GM19025 (cell line): ENCODE data around the gene JAZF1.

Source experiments
- ATAC-seq: cut with Tn5 transposase; IDR thresholded peaks from one replicate; pipeline ENCODE4 v1.9.1; 2021; ENCODE audit warnings: mild to moderate bottlenecking, low read depth, moderate library complexity; ENCODE audit not compliant: unreplicated experiment

JAZF1 gene

DNA sequence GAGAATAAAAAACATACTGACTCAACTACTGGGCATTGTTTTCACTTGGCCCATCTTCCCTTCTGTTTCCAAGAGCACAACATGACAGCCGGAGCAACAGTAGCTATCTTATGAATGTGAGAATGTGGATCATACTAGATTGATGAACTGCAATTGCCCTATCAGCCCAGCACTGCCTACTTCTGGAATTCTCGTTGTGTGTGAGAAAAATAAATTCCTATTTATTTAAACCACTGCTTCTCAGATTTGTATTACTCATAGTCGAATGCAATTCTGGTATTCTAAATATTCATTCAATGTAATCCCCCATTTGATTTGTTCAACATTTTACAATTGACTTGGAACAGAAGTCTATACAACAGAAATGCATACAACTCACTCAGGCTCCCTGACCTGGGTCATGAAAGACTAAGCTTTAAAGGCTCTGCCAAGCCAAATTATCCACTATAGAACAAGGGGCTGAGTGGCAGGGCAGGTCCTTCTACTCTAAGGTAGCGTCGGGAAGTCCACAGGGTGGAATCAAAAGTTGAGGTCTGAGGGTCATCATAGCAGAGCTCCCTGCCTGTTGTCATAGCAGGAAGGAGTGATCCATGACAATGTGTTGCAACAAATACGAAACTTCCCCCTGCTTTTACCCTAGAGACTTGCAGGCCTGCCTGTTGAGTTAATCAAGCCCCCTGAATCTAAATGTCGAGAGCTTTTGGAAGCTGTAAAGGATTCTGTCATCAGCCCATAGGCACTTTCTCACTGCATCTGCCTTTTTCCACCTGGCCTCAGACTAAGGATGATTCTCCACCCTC lies 12.4 kb upstream of the JAZF1 start:
- no peak for ATAC-seq

DNA sequence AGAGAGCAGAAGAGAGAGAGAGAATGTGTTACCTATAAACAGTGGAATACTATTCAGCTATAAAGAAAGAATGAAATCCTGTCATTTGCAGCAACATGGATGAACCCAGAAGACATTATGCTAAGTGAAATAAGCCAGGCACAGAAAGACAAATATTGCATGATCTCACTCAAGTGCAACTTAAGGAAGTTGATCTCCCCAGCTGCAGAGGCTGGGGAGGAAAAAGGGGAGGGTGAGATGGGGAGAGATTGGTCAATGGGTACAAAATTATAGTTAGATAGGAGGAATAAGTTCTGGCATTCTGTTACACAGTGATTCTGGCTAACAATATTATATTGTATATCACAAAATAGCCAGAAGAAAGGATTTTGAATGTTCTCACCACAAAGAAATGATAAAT lies 11.2 kb upstream of the JAZF1 start:
- ATAC-seq, result no peak

DNA sequence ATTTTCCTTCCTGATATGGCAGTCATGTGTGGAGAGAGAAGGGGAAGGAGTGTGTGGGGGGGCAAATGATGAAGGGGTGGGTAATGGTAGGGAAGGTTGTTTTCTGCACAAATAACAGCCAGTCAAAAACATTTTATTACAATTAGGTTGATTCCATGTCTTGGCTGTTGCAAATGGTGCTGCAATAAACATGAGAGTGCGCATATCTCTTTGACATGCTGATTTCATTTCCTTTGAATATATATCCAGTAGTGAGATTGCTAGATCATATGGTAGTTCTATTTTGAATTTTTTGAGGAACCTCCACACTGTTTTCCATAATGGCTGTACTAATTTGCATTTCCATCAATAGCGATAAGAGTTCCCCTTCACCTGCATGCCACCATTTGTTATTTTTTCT lies 10.6 kb upstream of the JAZF1 start:
- ATAC-seq, result no peak

DNA sequence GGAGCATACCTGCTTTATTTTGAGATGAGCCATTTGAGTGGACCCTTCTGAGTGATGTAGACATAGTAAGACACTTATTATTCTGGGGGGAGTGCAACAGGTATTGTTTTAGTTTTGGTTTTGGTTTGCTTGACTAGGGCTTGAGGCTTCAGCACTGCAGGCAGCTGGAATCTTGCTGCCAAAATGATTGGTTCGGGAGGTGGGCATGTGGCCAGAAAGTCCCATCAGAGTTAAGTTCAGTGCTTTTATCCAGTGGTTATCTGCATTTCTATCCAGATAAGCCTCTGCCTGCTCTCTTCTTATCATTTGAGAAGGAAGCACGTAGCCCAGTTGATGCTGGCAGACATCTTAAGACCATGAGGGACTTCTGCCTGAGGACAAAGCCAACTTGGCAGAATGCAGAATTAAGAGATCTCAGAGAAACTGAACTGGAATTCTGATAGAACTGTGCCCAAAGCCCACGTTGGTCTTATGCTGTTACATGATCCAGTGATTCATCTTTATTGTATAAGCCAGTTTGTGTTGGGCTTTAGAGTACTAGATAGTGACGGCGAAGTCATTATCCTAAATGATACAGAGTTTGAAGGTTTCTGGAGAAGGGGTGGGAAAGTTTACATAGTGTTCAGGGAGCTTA lies 9.6 kb upstream of the JAZF1 start:
- no peak for ATAC-seq

DNA sequence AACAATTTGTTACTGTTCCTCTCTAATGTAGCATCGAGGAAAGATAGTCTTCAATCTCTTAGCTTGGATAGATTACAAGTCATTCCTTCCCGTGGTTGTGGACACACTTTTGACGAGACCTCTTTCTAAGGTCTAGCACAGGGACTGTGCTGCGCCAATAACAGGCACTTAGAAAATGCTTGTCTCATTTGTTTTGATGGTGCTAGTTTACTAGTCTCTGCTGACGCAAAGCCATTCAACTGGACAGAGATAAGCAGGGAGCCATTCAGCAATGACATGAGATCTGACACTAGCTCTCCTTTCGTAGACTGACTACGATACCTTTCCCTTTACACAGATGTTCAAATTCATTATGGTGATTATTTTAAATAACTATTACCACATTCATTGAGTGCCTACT lies 6.4 kb upstream of the JAZF1 start:
- no peak for ATAC-seq

DNA sequence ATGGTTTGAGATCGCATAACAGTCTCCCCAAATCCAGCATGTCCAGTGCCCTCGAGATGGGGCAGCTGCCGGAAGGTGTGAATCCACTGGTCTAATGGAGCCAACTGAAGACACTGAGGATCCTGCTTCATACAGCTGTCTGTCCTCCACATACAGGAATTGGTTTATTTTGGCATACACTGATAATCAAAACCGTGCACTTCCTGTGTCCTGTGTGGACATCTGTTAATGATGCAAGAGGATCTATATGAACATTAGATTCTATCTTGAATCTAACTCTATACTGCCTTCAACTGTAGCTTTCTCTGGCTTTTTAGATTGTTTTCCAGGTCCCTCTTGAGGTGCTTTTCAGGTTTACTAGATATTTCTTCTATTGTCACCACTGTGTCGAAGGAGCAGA lies 3.0 kb upstream of the JAZF1 start:
- ATAC-seq, result no peak

DNA sequence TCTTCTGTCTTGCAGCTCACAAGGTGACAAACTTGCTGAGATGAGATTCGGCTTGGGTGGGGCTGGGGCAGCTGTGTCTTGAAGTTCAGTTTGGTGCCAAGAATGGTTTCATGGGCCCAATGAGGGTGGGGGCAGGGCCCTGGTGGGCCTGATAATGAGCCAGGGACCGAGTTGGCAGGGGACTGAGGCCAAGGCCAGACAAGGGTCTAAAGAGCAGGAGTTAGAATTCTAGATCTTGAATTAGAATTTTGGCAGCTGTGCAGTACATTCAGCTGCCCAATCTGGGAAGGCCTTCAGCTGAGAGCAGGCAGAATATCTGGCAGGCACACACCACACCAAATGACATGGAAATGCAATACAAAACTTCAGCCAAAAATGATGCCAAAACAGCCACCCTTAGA lies 1.5 kb upstream of the JAZF1 start:
- no peak for ATAC-seq

DNA sequence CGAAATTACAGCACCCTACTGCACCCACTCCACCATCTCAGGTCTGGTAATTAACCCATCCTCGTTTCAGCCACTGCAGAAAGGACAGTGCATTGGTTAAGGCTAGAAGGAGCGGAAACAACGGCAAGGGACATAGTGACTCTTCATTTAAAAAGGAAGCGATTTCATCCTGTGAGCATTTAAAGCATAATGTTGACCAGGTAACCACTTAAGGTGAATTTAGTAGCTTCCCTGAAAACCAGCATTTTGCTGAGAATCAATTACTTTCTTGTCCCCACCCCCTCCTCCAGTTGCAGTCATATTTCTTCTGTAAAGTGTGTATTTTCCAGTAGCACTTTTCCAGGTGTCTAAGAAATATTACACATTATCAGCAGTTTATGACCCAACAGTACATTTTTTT lies 821 bp upstream of the JAZF1 start:
- no peak for ATAC-seq

DNA sequence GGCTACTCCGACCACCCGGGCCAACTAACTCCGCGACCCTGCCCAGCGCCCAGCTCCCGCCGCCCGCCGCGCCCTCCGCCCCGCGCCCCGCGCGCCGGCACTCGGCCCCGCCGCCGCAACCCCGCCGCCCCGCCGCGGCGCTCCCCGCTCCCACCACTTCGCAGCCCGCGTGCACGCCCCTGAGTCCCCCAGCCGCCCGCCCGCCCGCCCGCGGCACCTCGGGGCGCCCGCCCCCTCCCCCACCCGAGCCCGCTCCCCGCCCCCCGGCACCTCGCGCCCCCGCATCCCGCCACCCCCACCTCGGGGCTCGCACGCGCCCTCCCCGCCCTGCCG lies 598 bp downstream of the JAZF1 start:
- peak; percentile 17 for ATAC-seq

DNA sequence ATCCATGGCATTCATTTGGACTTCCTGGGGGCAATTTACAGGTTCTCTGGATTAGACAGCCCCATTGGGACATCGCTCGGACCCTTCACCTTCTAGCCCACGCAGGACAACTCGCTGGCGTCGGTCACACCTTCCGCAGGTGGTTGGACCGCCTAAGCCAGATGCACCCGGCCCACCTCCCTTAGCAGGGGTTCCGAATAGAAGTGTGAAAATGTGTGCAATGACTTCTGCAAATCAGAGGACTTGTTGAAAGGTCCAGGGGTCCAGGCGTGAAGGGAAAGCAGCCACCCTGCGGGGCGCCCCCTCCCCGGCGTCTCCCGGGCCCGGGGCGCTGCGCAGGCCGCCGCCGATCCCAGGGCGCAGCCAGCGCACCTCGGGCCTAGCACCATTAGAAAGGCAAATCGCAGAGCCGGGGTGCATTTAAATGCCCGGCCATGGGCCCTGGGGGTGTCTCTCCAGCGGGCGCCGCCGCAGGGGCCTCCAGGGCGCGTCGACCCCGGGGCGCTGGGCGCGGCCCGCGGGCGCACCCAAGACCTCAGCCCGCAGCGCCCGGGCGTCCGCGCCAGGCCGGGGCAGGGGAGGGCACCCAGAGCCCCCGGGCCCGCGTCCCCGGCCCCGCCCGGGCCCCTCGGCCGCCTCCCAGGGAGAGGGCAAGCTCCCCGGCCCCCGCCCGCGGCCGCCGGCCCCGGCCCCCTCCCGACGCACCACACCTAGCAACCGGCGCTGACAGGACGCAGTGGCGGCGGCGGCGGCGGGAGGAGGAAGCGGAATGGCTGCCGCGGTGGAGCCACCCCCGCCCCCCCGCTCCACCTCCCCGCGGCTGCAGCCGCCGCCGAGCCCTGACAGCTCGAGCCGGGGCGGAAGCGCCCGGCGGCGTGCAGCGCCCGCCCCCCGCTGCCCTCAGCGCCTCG lies 1.2 kb downstream of the JAZF1 start:
- ATAC-seq, result peak; percentile 74

DNA sequence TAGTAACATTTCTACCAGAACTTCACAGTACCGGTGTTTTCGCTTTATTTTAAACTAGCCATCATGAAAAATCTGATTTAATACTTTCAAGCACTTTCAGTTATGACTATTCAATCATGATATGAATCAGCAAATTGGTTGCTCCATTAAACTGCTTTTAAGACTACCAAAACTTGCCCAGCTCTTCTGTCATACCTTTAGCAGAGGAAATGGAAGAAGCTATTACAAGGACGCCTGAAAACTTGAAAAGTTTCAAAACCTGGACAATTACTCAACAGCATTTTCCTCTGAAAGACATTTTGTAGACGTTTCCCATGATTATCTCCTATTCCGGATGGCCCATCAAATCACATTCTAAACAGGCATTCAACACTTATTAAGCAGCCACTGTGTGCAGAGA lies 2.0 kb downstream of the JAZF1 start:
- no peak for ATAC-seq

DNA sequence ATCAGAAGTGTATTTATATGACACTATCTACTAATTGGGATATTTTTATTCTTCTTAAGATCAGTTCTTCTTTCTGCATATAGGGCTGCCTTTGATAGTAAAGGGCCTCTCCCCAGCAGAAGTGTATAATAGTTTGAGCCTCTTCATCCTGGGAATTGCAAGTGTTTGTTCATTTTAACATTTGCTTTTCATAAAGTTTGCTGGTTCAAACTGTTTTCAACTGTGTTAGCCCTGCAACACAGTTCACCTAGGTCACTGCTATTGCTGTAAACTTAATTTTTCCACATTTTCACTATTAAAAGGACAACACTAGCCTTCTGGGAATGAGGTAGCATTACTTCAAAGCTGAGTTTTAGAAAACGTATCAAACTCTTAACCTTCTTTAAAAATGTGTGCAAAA lies 2.8 kb downstream of the JAZF1 start:
- no peak for ATAC-seq

DNA sequence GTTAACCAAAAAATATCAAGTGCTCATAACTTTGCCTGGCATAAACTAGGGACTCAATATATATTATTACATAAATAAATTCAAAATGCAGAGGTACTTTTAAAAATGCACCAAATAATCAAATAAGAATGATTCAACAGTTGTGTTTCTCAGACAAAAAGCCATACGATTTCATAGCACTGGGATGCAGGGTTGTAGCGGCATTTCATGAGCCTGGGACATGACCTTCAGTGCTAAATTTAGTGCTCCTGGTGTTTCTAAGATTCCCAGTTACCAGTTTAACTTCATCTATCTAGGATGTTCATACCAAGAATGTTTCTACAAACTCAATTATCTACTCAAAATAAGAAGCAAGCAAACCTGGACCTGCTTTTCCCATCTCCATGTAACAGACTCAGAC lies 4.0 kb downstream of the JAZF1 start:
- no peak for ATAC-seq

DNA sequence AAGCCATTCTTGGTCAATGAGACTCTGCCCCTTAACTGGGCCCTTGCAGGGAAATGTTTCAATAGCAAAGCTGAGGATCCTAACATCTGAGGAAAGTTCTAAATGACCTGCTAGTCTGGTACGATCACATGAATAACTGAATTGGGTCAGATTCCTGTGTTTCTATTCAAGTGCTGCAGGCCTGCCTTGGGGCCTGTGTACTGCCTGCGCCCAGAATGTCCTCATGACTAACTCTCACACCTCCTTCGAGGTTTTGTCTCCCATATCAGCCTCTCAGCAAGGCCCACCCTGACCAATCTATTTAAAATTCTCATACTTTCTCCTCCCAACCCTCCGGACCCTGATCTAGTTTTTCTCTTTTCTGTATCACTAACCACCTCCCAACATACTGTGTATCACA lies 4.4 kb downstream of the JAZF1 start:
- ATAC-seq, result no peak

DNA sequence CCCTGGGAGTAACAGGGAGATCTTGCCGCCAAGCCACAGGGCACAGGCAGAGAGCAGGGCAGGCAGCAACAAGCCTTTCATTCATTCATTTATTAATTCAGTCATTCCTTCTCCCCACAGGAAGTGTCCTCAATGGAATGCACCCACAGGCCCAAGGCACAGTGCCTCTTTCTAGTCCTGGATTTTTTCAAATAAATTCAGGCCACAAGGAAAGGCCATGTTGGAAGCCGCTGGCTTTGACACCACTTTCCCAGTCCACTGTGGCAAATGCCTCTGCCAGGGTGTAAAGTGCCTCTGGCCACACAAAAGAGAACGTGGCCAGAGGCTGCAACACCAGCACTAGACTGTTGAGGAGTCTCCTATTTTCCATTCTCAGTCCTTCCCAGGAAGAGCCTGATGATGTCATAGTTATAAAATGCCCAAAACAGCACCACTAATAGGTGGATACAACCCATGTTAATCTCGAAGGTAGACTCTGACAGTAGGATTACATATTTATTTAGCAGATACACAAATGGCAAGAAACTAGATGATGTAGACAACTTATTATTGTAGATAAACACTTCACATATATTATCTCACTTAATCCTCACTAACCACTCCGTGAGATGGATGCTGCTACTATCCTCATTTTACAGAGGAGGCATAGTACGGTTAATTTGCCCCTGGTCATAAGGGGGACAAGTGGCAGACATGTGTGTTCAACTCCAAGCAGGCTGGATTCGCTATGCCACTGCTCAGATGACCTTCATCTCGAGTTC lies 5.5 kb downstream of the JAZF1 start:
- no peak for ATAC-seq

DNA sequence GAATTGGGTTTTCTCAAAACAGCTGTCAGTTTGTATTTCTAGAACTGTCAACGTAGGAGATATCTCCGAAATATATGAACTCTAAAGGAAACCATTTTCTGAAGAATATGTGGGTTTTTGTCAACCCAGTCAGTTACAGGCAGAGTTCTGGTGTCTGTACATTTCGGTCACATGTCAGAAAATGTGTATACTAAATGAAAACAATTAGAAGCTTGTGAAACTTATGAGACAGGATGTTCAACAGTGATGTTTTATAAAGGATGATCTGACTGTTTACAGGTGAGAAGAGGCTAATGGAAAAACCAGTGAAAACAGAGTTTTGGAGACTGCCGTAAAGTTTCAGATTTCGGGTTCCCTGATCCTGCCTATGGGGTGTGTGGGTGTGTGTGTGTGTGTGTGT lies 6.2 kb downstream of the JAZF1 start:
- ATAC-seq, result no peak

DNA sequence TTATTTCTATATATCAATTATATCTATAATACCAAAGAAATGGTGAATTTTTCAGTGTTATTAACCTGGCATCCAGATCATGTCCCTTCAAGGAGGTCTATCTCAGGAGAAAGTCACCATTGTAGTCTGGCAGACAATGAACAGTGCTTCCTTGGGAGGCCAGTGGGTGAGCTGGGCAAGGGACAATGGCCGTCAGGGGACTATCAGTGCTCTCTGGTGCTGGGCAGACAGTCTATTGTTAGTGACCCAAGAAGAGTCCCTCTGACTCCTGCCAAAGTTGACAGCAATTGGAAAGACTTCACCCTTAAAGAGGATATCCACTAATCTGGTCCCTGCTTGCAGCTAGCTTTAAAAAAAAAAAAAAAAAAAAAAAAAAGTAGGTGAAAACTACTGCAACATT lies 7.1 kb downstream of the JAZF1 start:
- ATAC-seq, result no peak

DNA sequence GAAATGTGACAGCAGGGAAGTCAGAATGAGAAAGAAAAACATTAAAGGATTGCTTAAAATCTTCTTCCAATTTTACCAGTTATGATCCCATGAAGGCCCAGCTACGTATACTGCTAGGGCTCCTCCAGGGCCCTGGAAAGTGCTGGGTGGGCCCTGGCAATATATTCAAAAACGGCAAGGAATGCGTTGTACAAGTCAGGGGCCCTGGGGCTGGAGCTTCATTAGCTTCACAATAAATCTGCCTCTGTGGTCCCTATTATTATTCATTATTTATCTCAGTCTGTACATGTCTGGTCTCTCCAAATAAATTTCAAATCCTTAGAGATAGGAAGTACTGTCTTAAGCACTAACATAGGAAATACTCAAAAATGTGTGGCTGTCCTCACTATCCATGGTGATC lies 7.6 kb downstream of the JAZF1 start:
- no peak for ATAC-seq

DNA sequence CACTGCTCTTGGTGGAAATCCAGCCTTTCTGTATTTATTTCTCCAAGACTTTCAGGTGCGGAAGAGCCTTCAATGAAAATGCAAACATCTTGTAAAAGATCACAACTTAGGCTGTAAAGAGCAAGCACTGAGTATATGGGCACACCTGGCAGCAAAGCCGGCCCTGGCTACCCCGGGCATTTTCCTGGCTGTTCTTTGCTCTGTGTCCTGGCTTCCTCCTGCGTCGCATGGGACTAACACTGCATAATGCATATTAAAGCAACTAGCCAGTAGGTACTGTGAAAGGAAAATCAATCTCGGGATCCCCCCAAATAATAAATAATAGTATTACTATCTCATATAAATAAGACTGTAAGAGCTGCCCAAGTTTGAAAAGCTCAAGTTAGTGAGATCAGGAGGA lies 9.9 kb downstream of the JAZF1 start:
- no peak for ATAC-seq

DNA sequence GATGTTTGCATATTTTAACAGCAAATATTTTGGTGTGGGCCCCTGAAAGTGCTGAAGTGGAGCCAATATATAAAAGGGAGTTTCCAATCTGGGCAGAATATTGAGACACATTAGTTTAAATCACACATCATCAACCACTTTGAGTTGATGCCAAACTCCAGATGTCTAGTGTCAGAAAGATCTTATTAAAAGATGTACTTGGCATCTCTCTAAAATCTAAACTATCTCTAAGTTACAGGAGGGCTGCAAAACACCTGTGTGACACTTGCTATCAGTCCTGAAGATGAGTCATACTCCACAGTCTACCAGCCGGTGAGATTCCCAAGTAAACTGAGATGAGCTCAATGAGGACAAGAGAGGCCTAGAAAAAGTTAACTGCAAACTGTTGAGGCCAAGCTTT lies 11.4 kb downstream of the JAZF1 start:
- ATAC-seq, result no peak
